Tibial nerve (tissue), 4 donors: ENCODE data around the gene AREG. TPM values are rescaled to one million over a fixed set of nuclear protein-coding genes. Genes with fewer than 3 reads are reported as not detected.
"Not testable (repeated sequence)": the region's sequence is repeated elsewhere in the genome, so short reads cannot be mapped to it uniquely, and the experiment has no call there.

Experiments used
- DNase-seq, 2 donors: peaks; one replicate each; pipeline ENCODE4 v3.0.0-alpha.2; 2019; ENCODE audit warnings: low spot score in 2 of 2
- H3K27ac ChIP-seq, 4 donors: fragments of 200-600 bp; sonication (generic) in 3 of 4; one replicate each; pipeline ENCODE4 v1.5.1; 2017 to 2019; ENCODE audit warnings: mild to moderate bottlenecking in 1 of 4
- H3K27me3 ChIP-seq, 2 donors: fragments of 200-600 bp; sonication (generic) in 1 of 2; one replicate each; pipeline versions ENCODE4 v1.5.1 to v1.6.0; 2017 to 2019
- H3K36me3 ChIP-seq, 3 donors: fragments of 200-600 bp; sonication (generic); one replicate each; pipeline ENCODE4 v1.5.1; 2018 to 2019
- H3K4me1 ChIP-seq, 4 donors: fragments of 200-600 bp; sonication (generic) in 3 of 4; one replicate each; pipeline ENCODE4 v1.5.1; 2017 to 2019
- H3K4me3 ChIP-seq, 4 donors: fragments of 200-600 bp; sonication (generic) in 3 of 4; one replicate each; pipeline ENCODE4 v1.5.1; 2017 to 2019; ENCODE audit warnings: mild to moderate bottlenecking in 1 of 4, moderate library complexity in 1 of 4
- H3K9me3 ChIP-seq, 4 donors: fragments of 200-600 bp; sonication (generic) in 3 of 4; one replicate each; pipeline ENCODE4 v1.5.1; 2017 to 2019
- CTCF ChIP-seq, 5 experiments: fragments of 200-600 bp in 3 of 5; fragments of 450-650 bp in 2 of 5; sonication (generic) in 3 of 5; IDR thresholded peaks; one replicate each; pipeline ENCODE4 v1.5.1; 2016 to 2019; ENCODE audit warnings: antibody characterized with exemption in 5 of 5, mild to moderate bottlenecking in 3 of 5, moderate library complexity in 2 of 5
- EP300 ChIP-seq, 2 donors: sonication (generic); formaldehyde crosslinking; IDR thresholded peaks; one replicate each; pipeline ENCODE4 v1.6.1; 2017; ENCODE audit warnings: antibody characterized with exemption in 2 of 2, mild to moderate bottlenecking in 1 of 2
- POLR2A ChIP-seq, 2 donors: fragments of 450-650 bp; IDR thresholded peaks; one replicate each; pipeline ENCODE4 v1.6.1; 2017; ENCODE audit warnings: antibody characterized with exemption in 2 of 2, mild to moderate bottlenecking in 2 of 2, moderate library complexity in 2 of 2
- WGBS, 2 donors: methylation state at CpG; one replicate each; pipeline ENCODE4 v1.1.5; 2018; 5-methylcytosine and 5-hydroxymethylcytosine counted together
- total RNA-seq, 4 donors: library from RNA; depleted of rRNA; stranded (reverse); fragments of >200 nt; gene quantifications; one replicate each; pipeline ENCODE4 v1.1.0, GENCODE V29; 2016

Gene AREG
- total RNA-seq = 10 to 100 TPM in 1 of 4 donors, 1 to 10 TPM in 3; 4.0 to 12.9 (median 7.2) TPM

GRCh38 chr4:74444891-74445642, at the start of gene AREG:
TSS of gene AREG (plus strand) at chr4:74445136. CDS start at chr4:74445346, 210 bp downstream.
- Histone ChIP-seq H3K27ac (peak within 1 kb of the TSS; percentile 26 to 84 (median 46)), H3K4me1 (peaks cover 0 to 16% (median 2%) of the 10 kb centered on the region in 4 donors), H3K9me3 (no peaks in the 10 kb centered on the region), H3K36me3 (no peaks in the 10 kb centered on the region), H3K4me3 (peak within 1 kb of the TSS; percentile 40 to 71 (median 67)), H3K27me3 (no peaks in the 10 kb centered on the region)
- TF ChIP-seq CTCF (IDR thresholded peaks at IDR 0.05) (peak in 4 of 5 experiments; percentile 17 to 49 (median 31)), POLR2A (IDR thresholded peaks at IDR 0.05) (peak in 1 of 2 donors; percentile 38), EP300 (IDR thresholded peaks at IDR 0.05) (peak; percentile 50 to 63)
- WGBS, 2 donors = 2 to 3% methylated on average over 19 to 64 of the region's 64 CpGs
- peak; percentile 40 to 55 for DNase-seq

- 8 to 29% methylated on average over 2 of the region's 2 CpGs for WGBS, 2 donors
- no peaks in the 10 kb centered on the region for H3K4me1 ChIP-seq
- DNase-seq = no peak
- H3K27me3 ChIP-seq = no peaks in the 10 kb centered on the region
- no peak overlapping the region for H3K27ac ChIP-seq
- TF ChIP-seq EP300 (IDR thresholded peaks at IDR 0.05) (no peak), CTCF (IDR thresholded peaks at IDR 0.05) (no peak)
- no peaks in the 10 kb centered on the region for H3K9me3 ChIP-seq
- H3K36me3 ChIP-seq = no peaks in the 10 kb centered on the region
- no peak overlapping the region for H3K4me3 ChIP-seq
These were observed 49.3 kb upstream of the AREG start for GRCh38 chr4:74395633-74396032.

- Histone ChIP-seq H3K4me1 (no peaks in the 10 kb centered on the region), H3K9me3 (no peaks in the 10 kb centered on the region), H3K27ac (peak overlapping the region in 1 of 4 donors; percentile 72), H3K27me3 (no peaks in the 10 kb centered on the region), H3K36me3 (no peaks in the 10 kb centered on the region), H3K4me3 (peak overlapping the region in 2 of 4 donors; percentile 35 to 36)
- 82 to 83% methylated on average over 5 to 6 of the region's 6 CpGs for WGBS, 2 donors
- TF ChIP-seq POLR2A (IDR thresholded peaks at IDR 0.05) = no peak
- no peak for TF ChIP-seq EP300 (IDR thresholded peaks at IDR 0.05)
- no peak for TF ChIP-seq CTCF (IDR thresholded peaks at IDR 0.05)
- no peak for DNase-seq
These were observed 47.0 kb upstream of the AREG start for GRCh38 chr4:74397748-74398426.

GRCh38 chr4:74398894-74399589, 45.9 kb upstream of the AREG start:
- not testable (repeated sequence) for H3K36me3 ChIP-seq, H3K4me1 ChIP-seq, H3K27me3 ChIP-seq, H3K4me3 ChIP-seq, H3K27ac ChIP-seq, DNase-seq, H3K9me3 ChIP-seq
- 98% methylated on average over 8 to 12 of the region's 32 CpGs for WGBS, 2 donors

- Histone ChIP-seq H3K4me1 (no peaks in the 10 kb centered on the region), H3K27me3 (no peaks in the 10 kb centered on the region), H3K9me3 (no peaks in the 10 kb centered on the region), H3K36me3 (no peaks in the 10 kb centered on the region), H3K4me3 (no peak overlapping the region), H3K27ac (no peak overlapping the region)
- 69 to 74% methylated on average over 10 of the region's 10 CpGs for WGBS, 2 donors
- TF ChIP-seq CTCF (IDR thresholded peaks at IDR 0.05) (no peak), POLR2A (IDR thresholded peaks at IDR 0.05) (no peak), EP300 (IDR thresholded peaks at IDR 0.05) (no peak)
- no peak for DNase-seq
These were observed 44.5 kb upstream of the AREG start for GRCh38 chr4:74400395-74400794.
